ENCODE results near the gene GABRB1.

GABRB1 gene

DNA sequence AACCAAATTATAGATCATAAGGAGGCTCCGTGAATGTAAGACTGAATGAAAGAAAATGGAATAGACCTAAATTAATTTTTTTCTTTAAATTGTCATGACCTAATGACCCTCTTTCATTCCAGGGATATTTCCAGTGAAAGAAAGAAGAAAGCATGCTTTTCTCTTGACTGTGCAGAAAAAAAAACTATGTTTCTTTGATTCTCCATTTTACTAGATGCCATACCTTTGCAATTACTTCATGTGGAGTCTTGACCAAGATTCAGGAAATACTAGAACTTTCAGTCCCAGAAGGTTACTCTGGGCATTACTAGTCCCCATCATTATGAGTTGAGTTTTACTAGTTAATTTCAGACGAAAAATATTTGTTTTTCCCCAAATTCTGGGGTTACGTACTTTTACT is 438.6 kb downstream of the GABRB1 start:
- DNase-seq (ENCODE audit: low read depth in 2 of 2) = no peak

GRCh38 chr4:47471064-47471463 is 439.7 kb downstream of the GABRB1 start:
- no peak for DNase-seq (ENCODE audit: low read depth in 2 of 2)

- no peak for DNase-seq (ENCODE audit: low read depth in 2 of 2)
Observed at GRCh38 chr4:47471591-47471990, 440.2 kb downstream of the GABRB1 start.

GRCh38 chr4:47473141-47473750 is 441.9 kb downstream of the GABRB1 start:
- DNase-seq (ENCODE audit: low read depth in 2 of 2) = no peak

DNA sequence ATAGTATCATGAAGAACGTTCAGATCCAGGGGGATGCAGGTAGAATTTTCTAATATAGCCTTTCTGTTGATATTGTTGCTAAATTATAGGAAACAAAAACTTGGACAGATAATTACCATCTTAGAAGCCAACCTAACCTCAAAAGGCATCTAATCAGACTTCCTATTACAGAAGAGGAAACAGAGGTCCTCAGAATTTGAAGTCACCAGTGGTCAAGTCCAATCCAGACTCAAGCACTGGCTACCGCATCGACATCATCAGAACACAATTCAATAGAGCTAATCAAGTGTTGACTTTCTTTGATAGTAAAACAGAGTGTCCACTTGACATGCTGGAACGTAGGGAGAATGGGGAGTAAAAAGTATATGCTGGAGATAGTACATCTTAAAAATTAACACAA is 443.4 kb downstream of the GABRB1 start:
- no peak for DNase-seq (ENCODE audit: low read depth in 2 of 2)

- no peak for DNase-seq (ENCODE audit: low read depth in 2 of 2)
Observed at GRCh38 chr4:47475411-47475810, 444.0 kb downstream of the GABRB1 start.

Data from stimulated activated CD8-positive, alpha-beta memory T cell treated with anti-CD3 and anti-CD28 coated beads, Interleukin-15, amount 100 ng/mL, for 4 hours (primary cell).